H1 (cell line): ENCODE data around the gene AOAH. TPM values are rescaled to one million over a fixed set of nuclear protein-coding genes. Genes with fewer than 3 reads are reported as not detected.

Experiments used
- CTCF ChIA-PET: fragments of 300-600 bp; sonication (Branson Sonifier 250); formaldehyde crosslinking; loops from one replicate; lab custom pipeline; 2021; ENCODE audit not compliant: partially characterized antibody; lab: Charles Lee
- POLR2A ChIA-PET: fragments of 300-600 bp; sonication (Branson Sonifier 250); formaldehyde crosslinking; loops from one replicate; lab custom pipeline; 2021; ENCODE audit warnings: inconsistent platforms; ENCODE audit not compliant: partially characterized antibody; lab: Charles Lee
- DNase-seq, 2 experiments: peaks; one replicate each; pipeline versions ENCODE4 v3.0.0 to v3.0.0-alpha.2; 2010 to 2022; ENCODE audit warnings: low spot score in 2 of 2, low read depth in 1 of 2, mixed read lengths in 1 of 2
- FAIRE-seq: peaks from 2 replicates; lab custom pipeline; 2011; peaks lifted over from hg19 to GRCh38; lab: Jason Lieb, UNC
- H2AFZ ChIP-seq: 2 replicates; pipeline ENCODE4 v1.8.1; 2012; ENCODE audit warnings: low read length, inconsistent platforms
- H2AK5ac ChIP-seq: 2 replicates; pipeline ENCODE4 v1.6.1; 2013; ENCODE audit warnings: low read depth, low read length
- H2BK120ac ChIP-seq: replicated peaks from 2 replicates; pipeline ENCODE3; 2013; ENCODE audit warnings: low read depth, low read length, inconsistent platforms
- H2BK12ac ChIP-seq: 2 replicates; pipeline ENCODE4 v1.6.1; 2013; ENCODE audit warnings: low read depth, low read length
- H2BK15ac ChIP-seq: 2 replicates; pipeline ENCODE4 v1.6.1; 2013; ENCODE audit warnings: low read length
- H2BK20ac ChIP-seq: 2 replicates; pipeline ENCODE4 v1.6.1; 2013; ENCODE audit warnings: low read length
- H2BK5ac ChIP-seq: 2 replicates; pipeline ENCODE4 v1.6.1; 2013; ENCODE audit warnings: low read depth, low read length
- H3K14ac ChIP-seq: 2 replicates; pipeline ENCODE4 v1.6.1; 2013; ENCODE audit warnings: inconsistent platforms; ENCODE audit not compliant: insufficient read length
- H3K18ac ChIP-seq: 2 replicates; pipeline ENCODE4 v1.6.1; 2013; ENCODE audit warnings: low read length; ENCODE audit errors: extremely low read depth
- H3K23ac ChIP-seq: 2 replicates; pipeline ENCODE4 v1.6.1; 2013; ENCODE audit warnings: inconsistent platforms; ENCODE audit not compliant: insufficient read length
- H3K23me2 ChIP-seq: 2 replicates; pipeline ENCODE4 v1.6.1; 2013; ENCODE audit warnings: low read depth, low read length
- H3K27ac ChIP-seq: 2 replicates; pipeline ENCODE4 v1.6.1; 2011; ENCODE audit warnings: low read depth, low read length, inconsistent platforms
- H3K27me3 ChIP-seq, 4 experiments: replicated peaks in 1 of 4; 1 replicate in 1 of 4; 2 replicates in 3 of 4; pipeline versions ENCODE4 v1.6.1 to v1.8.1; 2011 to 2013; ENCODE audit warnings: low read length in 3 of 4, mild to moderate bottlenecking in 3 of 4, inconsistent platforms in 2 of 4, mixed read lengths in 2 of 4, moderate library complexity in 1 of 4; ENCODE audit not compliant: control insufficient read depth in 3 of 4, insufficient read depth in 3 of 4; ENCODE audit errors: extremely low read depth in 1 of 4
- H3K36me3 ChIP-seq, 4 experiments: 2 replicates each; pipeline versions ENCODE4 v1.6.1 to v1.8.1; 2011 to 2013; ENCODE audit warnings: mild to moderate bottlenecking in 4 of 4, low read length in 3 of 4, moderate library complexity in 2 of 4, control low read depth in 1 of 4, inconsistent platforms in 1 of 4; ENCODE audit not compliant: insufficient read depth in 4 of 4, control insufficient read depth in 2 of 4
- H3K4ac ChIP-seq: replicated peaks from 2 replicates; pipeline ENCODE3; 2013; ENCODE audit warnings: low read length, low read depth, mixed read lengths, inconsistent platforms; ENCODE audit not compliant: insufficient read length
- H3K4me1 ChIP-seq, 4 experiments: replicated peaks in 1 of 4; 1 replicate in 1 of 4; 2 replicates in 3 of 4; pipeline versions ENCODE4 v1.6.1 to v1.8.1; 2011 to 2013; ENCODE audit warnings: low read length in 3 of 4, inconsistent platforms in 2 of 4, mixed read lengths in 1 of 4; ENCODE audit not compliant: insufficient read depth in 4 of 4, control insufficient read depth in 3 of 4
- H3K4me2 ChIP-seq, 2 experiments: 2 replicates each; pipeline versions ENCODE4 v1.6.1 to v1.8.1; 2011 to 2013; ENCODE audit warnings: low read depth in 2 of 2, low read length in 2 of 2, control low read depth in 1 of 2, inconsistent platforms in 1 of 2, mild to moderate bottlenecking in 1 of 2; ENCODE audit not compliant: insufficient read depth in 1 of 2
- H3K4me3 ChIP-seq, 4 experiments: fragments of 200-600, 300-600 bp in 1 of 4; sonication (generic), shearing (Covaris generic), sonication (Bioruptor Twin) in 1 of 4; 2 replicates each; pipeline versions ENCODE4 v1.5.1 to v1.8.1; 2011 to 2016; ENCODE audit warnings: low read length in 4 of 4, low read depth in 3 of 4, control low read depth in 2 of 4, inconsistent platforms in 2 of 4, mild to moderate bottlenecking in 2 of 4, mixed read lengths in 1 of 4, moderate library complexity in 1 of 4; ENCODE audit not compliant: insufficient read depth in 2 of 4; ENCODE audit errors: extremely low read depth in 1 of 4
- H3K56ac ChIP-seq: replicated peaks from 2 replicates; pipeline ENCODE3; 2013; ENCODE audit warnings: low read depth, mild to moderate bottlenecking, mixed read lengths, low read length, inconsistent platforms; ENCODE audit not compliant: insufficient read length
- H3K79me1 ChIP-seq: 2 replicates; pipeline ENCODE4 v1.6.1; 2013; ENCODE audit warnings: low read depth, low read length, control low read depth
- H3K79me2 ChIP-seq, 2 experiments: 2 replicates each; pipeline versions ENCODE4 v1.6.1 to v1.8.1; 2012 to 2013; ENCODE audit warnings: low read length in 2 of 2, mild to moderate bottlenecking in 2 of 2, inconsistent platforms in 1 of 2; ENCODE audit not compliant: insufficient read depth in 2 of 2, control insufficient read depth in 1 of 2
- H3K9ac ChIP-seq, 4 experiments: replicated peaks in 1 of 4; 1 replicate in 1 of 4; 2 replicates in 3 of 4; pipeline versions ENCODE4 v1.6.1 to v1.8.1; 2011 to 2013; ENCODE audit warnings: low read depth in 3 of 4, low read length in 3 of 4, control low read depth in 2 of 4, mild to moderate bottlenecking in 2 of 4, moderate library complexity in 2 of 4, inconsistent platforms in 1 of 4; ENCODE audit errors: extremely low read depth in 1 of 4
- H3K9me3 ChIP-seq, 2 experiments: 2 replicates each; pipeline versions ENCODE4 v1.6.1 to v1.8.1; 2012 to 2013; ENCODE audit warnings: mild to moderate bottlenecking in 2 of 2, moderate library complexity in 2 of 2, control low read depth in 1 of 2, inconsistent platforms in 1 of 2, low read depth in 1 of 2, low read length in 1 of 2, mixed read lengths in 1 of 2; ENCODE audit not compliant: insufficient read depth in 2 of 2
- H4K20me1 ChIP-seq, 2 experiments: replicated peaks in 1 of 2; 2 replicates each; pipeline versions ENCODE3 to v1.8.1; 2011 to 2013; ENCODE audit warnings: inconsistent platforms in 2 of 2, low read length in 2 of 2, mild to moderate bottlenecking in 1 of 2; ENCODE audit not compliant: insufficient read depth in 2 of 2, control insufficient read depth in 1 of 2
- H4K5ac ChIP-seq: 2 replicates; pipeline ENCODE4 v1.6.1; 2013; ENCODE audit warnings: low read length, low read depth, mixed read lengths, inconsistent platforms; ENCODE audit not compliant: insufficient read length
- H4K8ac ChIP-seq: 2 replicates; pipeline ENCODE4 v1.8.0; 2013; ENCODE audit warnings: mild to moderate bottlenecking, moderate library complexity, low read length, inconsistent platforms; ENCODE audit not compliant: insufficient read depth; ENCODE audit errors: extremely low read depth
- H4K91ac ChIP-seq: replicated peaks from 2 replicates; pipeline ENCODE3; 2013; ENCODE audit warnings: low read length, mixed read lengths, inconsistent platforms; ENCODE audit not compliant: insufficient read length
- BRCA1 ChIP-seq: IDR thresholded peaks from 2 replicates; pipeline ENCODE4 v1.6.1; 2012; ENCODE audit warnings: low read depth, low read length, improper control_type of control experiment
- CREB1 ChIP-seq: IDR thresholded peaks from 2 replicates; pipeline ENCODE4 v1.6.1; 2012; ENCODE audit warnings: inconsistent platforms
- JUN ChIP-seq: IDR thresholded peaks from 2 replicates; pipeline ENCODE4 v1.6.1; 2011; ENCODE audit warnings: low read depth, mild to moderate bottlenecking, improper control_type of control experiment, low read length
- MAFK ChIP-seq: IDR thresholded peaks from 2 replicates; pipeline ENCODE4 v1.6.1; 2012; ENCODE audit warnings: low read depth, mild to moderate bottlenecking, improper control_type of control experiment, low read length
- NANOG ChIP-seq: IDR thresholded peaks from 2 replicates; pipeline ENCODE4 v1.6.1; 2011; ENCODE audit warnings: low read length, low read depth, mild to moderate bottlenecking, inconsistent platforms; ENCODE audit not compliant: insufficient read depth, poor library complexity, severe bottlenecking
- PHF8 ChIP-seq: fragments of 200-600 bp; sonication (generic); conservative IDR thresholded peaks from 2 replicates; pipeline ENCODE4 v1.7.1; 2012; ENCODE audit warnings: low read depth, mild to moderate bottlenecking, inconsistent platforms, low read length, moderate library complexity
- SP2 ChIP-seq: IDR thresholded peaks from 2 replicates; pipeline ENCODE4 v1.6.1; 2012; ENCODE audit warnings: mild to moderate bottlenecking, low read length, inconsistent platforms
- TAF1 ChIP-seq: IDR thresholded peaks from 2 replicates; pipeline ENCODE4 v1.6.1; 2011; ENCODE audit warnings: mild to moderate bottlenecking, low read depth, low read length
- TBP ChIP-seq: IDR thresholded peaks from 2 replicates; pipeline ENCODE4 v1.6.1; 2011; ENCODE audit warnings: low read depth, low read length, improper control_type of control experiment
- WGBS, 2 experiments: shearing (Covaris generic) in 1 of 2; methylation state at CpG; one replicate each; pipeline versions ENCODE4 v1.1.6 to v1.1.7; 2013 to 2015; ENCODE audit warnings: low lambda C conversion rate in 2 of 2, mixed read lengths in 2 of 2, inconsistent platforms in 1 of 2, low coverage in 1 of 2, missing lambda C conversion rate in 1 of 2; ENCODE audit not compliant: insufficient replicate concordance in 2 of 2, insufficient coverage in 1 of 2, insufficient read length in 1 of 2; ENCODE audit errors: extremely low coverage in 1 of 2, missing lambda C conversion rate in 1 of 2; 5-methylcytosine and 5-hydroxymethylcytosine counted together
- polyA plus RNA-seq, 7 experiments: library from polyadenylated mRNA; depleted of rRNA in 3 of 7; stranded (reverse) in 5 of 7; unstranded in 2 of 7; fragments of >200 nt in 5 of 7; fragments of 200-250 nt in 2 of 7; gene quantifications; 1 replicate in 5 of 7; 2 replicates in 1 of 7; 4 replicates in 1 of 7; pipeline versions ENCODE4 v1.2.1 to v1.2.3, GENCODE V29; 2011 to 2013; ENCODE audit warnings: missing spikeins in 2 of 7, mixed read lengths in 2 of 7
- total RNA-seq: library from RNA; stranded (reverse); fragmentation: NEBNext Ultra II Directional; extraction: Animal tissue kit (Norgen Biotek cat#: 25700); gene quantifications from 2 replicates; pipeline ENCODE4 v1.2.1, GENCODE V29; 2021
- TF ChIP-seq, protein P1 (sequence below), 3 experiments: IDR thresholded peaks; 1 replicate in 2 of 3; 2 replicates in 1 of 3; pipeline versions ENCODE4 v1.5.1 to v1.6.1; 2011; ENCODE audit warnings: low read length in 3 of 3, mild to moderate bottlenecking in 3 of 3, inconsistent platforms in 2 of 3, low read depth in 1 of 3, moderate library complexity in 1 of 3; ENCODE audit not compliant: insufficient read depth in 1 of 3; ENCODE audit errors: control extremely low read depth in 1 of 3

The AOAH gene
- total and polyA plus RNA-seq, 2 of the 8 experiments (the other 6 are each of a cell fraction or from before 2014, with no cell fraction given) = 0.08 TPM; not detected in 1

DNA sequence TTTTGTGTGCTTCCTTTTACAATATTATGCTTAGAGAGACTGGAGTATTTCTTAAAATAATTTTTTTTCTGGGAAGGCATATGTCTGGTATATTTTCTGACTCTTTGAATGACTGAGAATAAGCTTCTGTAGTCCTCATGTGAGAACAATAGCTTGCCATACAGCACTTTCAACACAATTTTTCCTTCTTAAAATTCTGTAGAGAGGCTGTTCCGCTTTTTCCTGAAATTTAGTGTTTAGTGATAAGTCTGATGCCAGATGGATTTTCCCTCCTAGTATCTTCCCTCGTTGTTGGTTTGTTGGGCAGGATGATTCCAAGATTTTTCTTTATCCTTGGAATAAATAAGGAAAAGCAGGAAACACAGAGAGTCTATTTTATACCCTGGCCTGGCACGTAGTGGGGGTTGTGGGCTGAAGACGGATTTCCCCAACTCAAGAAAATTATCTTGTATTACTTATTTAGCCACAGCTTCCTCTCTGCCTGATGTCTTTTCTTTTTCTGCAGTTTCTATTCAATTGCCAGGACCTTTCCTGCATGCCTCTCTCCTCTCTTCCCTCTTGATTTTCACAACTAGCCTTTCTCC is 111.2 kb downstream of the AOAH start:
- no peak overlapping the region for H2BK12ac ChIP-seq
- H2BK5ac ChIP-seq = no peak overlapping the region
- H3K4ac ChIP-seq = no peak overlapping the region
- no peak for FAIRE-seq
- H3K4me1 ChIP-seq = peaks cover 0 to 6% (median 3%) of the 10 kb centered on the region in 4 experiments; a peak in 4 of 7 replicates
- no peaks in the 10 kb centered on the region for H3K27me3 ChIP-seq
- no peak overlapping the region for H3K56ac ChIP-seq
- ChIA-PET CTCF (no interaction called here), POLR2A (no interaction called here)
- no peaks in the 10 kb centered on the region for H3K79me1 ChIP-seq
- no peak overlapping the region for H4K5ac ChIP-seq
- H4K8ac ChIP-seq = no peak overlapping the region
- H3K9me3 ChIP-seq = no peaks in the 10 kb centered on the region
- no peak overlapping the region for H2AK5ac ChIP-seq
- no peaks in the 10 kb centered on the region for H4K20me1 ChIP-seq
- H3K14ac ChIP-seq = no peak overlapping the region
- no peak overlapping the region for H2BK20ac ChIP-seq
- H3K36me3 ChIP-seq = no peaks in the 10 kb centered on the region
- WGBS, 2 experiments = 87% methylated on average over 4 of the region's 4 CpGs; no CpG with 5 or more reads in 1 of the 2 experiments
- H3K4me2 ChIP-seq = no peak overlapping the region
- H3K79me2 ChIP-seq = no peaks in the 10 kb centered on the region
- no peak overlapping the region for H3K9ac ChIP-seq
- H2BK15ac ChIP-seq = no peak overlapping the region; the same call in 1 of the 2 replicates
- H3K27ac ChIP-seq = no peak overlapping the region
- H4K91ac ChIP-seq = no peak overlapping the region
- peak overlapping the region; percentile 16; the same call in 1 of the 2 replicates for H2AFZ ChIP-seq
- no peaks in the 10 kb centered on the region for H3K23me2 ChIP-seq
- H3K23ac ChIP-seq = no peak overlapping the region
- H2BK120ac ChIP-seq = no peak overlapping the region
- no peak overlapping the region for H3K4me3 ChIP-seq
- H3K18ac ChIP-seq = no peak overlapping the region
- no peak for DNase-seq
- TF ChIP-seq NANOG = no peak
- TF ChIP-seq, protein P1, sequence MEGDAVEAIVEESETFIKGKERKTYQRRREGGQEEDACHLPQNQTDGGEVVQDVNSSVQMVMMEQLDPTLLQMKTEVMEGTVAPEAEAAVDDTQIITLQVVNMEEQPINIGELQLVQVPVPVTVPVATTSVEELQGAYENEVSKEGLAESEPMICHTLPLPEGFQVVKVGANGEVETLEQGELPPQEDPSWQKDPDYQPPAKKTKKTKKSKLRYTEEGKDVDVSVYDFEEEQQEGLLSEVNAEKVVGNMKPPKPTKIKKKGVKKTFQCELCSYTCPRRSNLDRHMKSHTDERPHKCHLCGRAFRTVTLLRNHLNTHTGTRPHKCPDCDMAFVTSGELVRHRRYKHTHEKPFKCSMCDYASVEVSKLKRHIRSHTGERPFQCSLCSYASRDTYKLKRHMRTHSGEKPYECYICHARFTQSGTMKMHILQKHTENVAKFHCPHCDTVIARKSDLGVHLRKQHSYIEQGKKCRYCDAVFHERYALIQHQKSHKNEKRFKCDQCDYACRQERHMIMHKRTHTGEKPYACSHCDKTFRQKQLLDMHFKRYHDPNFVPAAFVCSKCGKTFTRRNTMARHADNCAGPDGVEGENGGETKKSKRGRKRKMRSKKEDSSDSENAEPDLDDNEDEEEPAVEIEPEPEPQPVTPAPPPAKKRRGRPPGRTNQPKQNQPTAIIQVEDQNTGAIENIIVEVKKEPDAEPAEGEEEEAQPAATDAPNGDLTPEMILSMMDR (IDR thresholded peaks at IDR 0.05; ENCODE audit: control extremely low read depth in 1 of 3, insufficient read depth in 1 of 3, low read depth in 1 of 3, low read length in 3 of 3) = no peak
- no peak for TF ChIP-seq BRCA1
- no peak for TF ChIP-seq JUN
- TF ChIP-seq TAF1 = no peak
- no peak for TF ChIP-seq SP2
- no peak for TF ChIP-seq PHF8
- no peak for TF ChIP-seq CREB1
- TF ChIP-seq TBP = no peak
- no peak for TF ChIP-seq MAFK
